IMR-90 (cell line): ENCODE data around the gene PYDC2. TPM values are rescaled to one million over a fixed set of nuclear protein-coding genes. Genes with fewer than 3 reads are reported as not detected.

Experiments used
- ATAC-seq: fragments of 200-7000 bp; cut with Tn5 transposase; 2 replicates; pipeline ENCODE4 v1.9.1; 2020; ENCODE audit warnings: low read depth, mild to moderate bottlenecking, moderate library complexity
- BruUV-seq: library from RNA; stranded (reverse); fragments of 400-500 nt; replicated peaks from 2 replicates; lab custom pipeline; 2021; lab: Mats Ljungman, UMichigan
- CTCF ChIA-PET: fragments of 300-600 bp; formaldehyde crosslinking; extraction: SDS; loops from one replicate; lab custom pipeline; 2021; ENCODE audit warnings: antibody characterized with exemption; lab: Yijun Ruan, JAX
- POLR2A ChIA-PET: fragments of 300-600 bp; sonication (Branson Sonifier 250); formaldehyde crosslinking; loops from one replicate; lab custom pipeline; 2022; ENCODE audit warnings: antibody characterized with exemption; ENCODE audit not compliant: unreplicated experiment; lab: Charles Lee
- DNase-seq: peaks from one replicate; pipeline ENCODE4 v3.0.0; 2013
- H2AFZ ChIP-seq: replicated peaks from 2 replicates; pipeline ENCODE3; 2013; ENCODE audit warnings: low read length, mild to moderate bottlenecking; ENCODE audit not compliant: poor library complexity
- H2AK5ac ChIP-seq: 2 replicates; pipeline ENCODE4 v1.6.1; 2013; ENCODE audit warnings: low read depth, low read length, inconsistent platforms
- H2AK9ac ChIP-seq: replicated peaks from 2 replicates; pipeline ENCODE3; 2013; ENCODE audit warnings: mild to moderate bottlenecking, low read depth, low read length, moderate library complexity; ENCODE audit not compliant: poor library complexity
- H2BK120ac ChIP-seq: 2 replicates; pipeline ENCODE4 v1.6.1; 2013; ENCODE audit warnings: low read depth, low read length, inconsistent platforms
- H2BK15ac ChIP-seq: 3 replicates; pipeline ENCODE4 v1.6.1; 2013; ENCODE audit warnings: low read depth, low read length, inconsistent platforms
- H2BK20ac ChIP-seq: 2 replicates; pipeline ENCODE4 v1.6.1; 2013; ENCODE audit warnings: low read depth, mild to moderate bottlenecking, inconsistent platforms, low read length, moderate library complexity
- H2BK5ac ChIP-seq: 2 replicates; pipeline ENCODE4 v1.6.1; 2013; ENCODE audit warnings: mild to moderate bottlenecking, low read depth, low read length, inconsistent platforms; ENCODE audit not compliant: poor library complexity, severe bottlenecking
- H3K14ac ChIP-seq: replicated peaks from 2 replicates; pipeline ENCODE4 v1.6.1; 2013; ENCODE audit warnings: low read depth, low read length, inconsistent platforms
- H3K18ac ChIP-seq: 2 replicates; pipeline ENCODE4 v1.6.1; 2013; ENCODE audit warnings: low read depth, low read length, control low read depth
- H3K23ac ChIP-seq: 2 replicates; pipeline ENCODE4 v1.6.1; 2013; ENCODE audit warnings: low read depth, low read length, inconsistent platforms
- H3K27ac ChIP-seq: 2 replicates; pipeline ENCODE4 v1.5.1; 2013; ENCODE audit warnings: mild to moderate bottlenecking, control low read depth, low read length; ENCODE audit not compliant: insufficient read depth
- H3K27me3 ChIP-seq: 2 replicates; pipeline ENCODE4 v1.6.1; 2013; ENCODE audit warnings: low read length; ENCODE audit not compliant: control insufficient read depth, insufficient read depth
- H3K36me3 ChIP-seq: 2 replicates; pipeline ENCODE4 v1.6.1; 2013; ENCODE audit warnings: low read length, mixed read lengths; ENCODE audit not compliant: control insufficient read depth, insufficient read depth
- H3K4ac ChIP-seq: 2 replicates; pipeline ENCODE4 v1.6.1; 2013; ENCODE audit warnings: low read depth, low read length, inconsistent platforms
- H3K4me1 ChIP-seq: 2 replicates; pipeline ENCODE4 v1.6.1; 2013; ENCODE audit warnings: low read length, mixed read lengths; ENCODE audit not compliant: control insufficient read depth, insufficient read depth
- H3K4me2 ChIP-seq: 2 replicates; pipeline ENCODE4 v1.6.1; 2013; ENCODE audit warnings: low read depth, mild to moderate bottlenecking, control low read depth, low read length, moderate library complexity
- H3K4me3 ChIP-seq: 2 replicates; pipeline ENCODE4 v1.5.1; 2013; ENCODE audit warnings: low read depth, mild to moderate bottlenecking, control low read depth, low read length, moderate library complexity; ENCODE audit not compliant: insufficient read depth
- H3K56ac ChIP-seq: 2 replicates; pipeline ENCODE4 v1.6.1; 2013; ENCODE audit warnings: low read length, inconsistent platforms; ENCODE audit not compliant: insufficient read depth; ENCODE audit errors: extremely low read depth
- H3K79me1 ChIP-seq, 2 experiments: 2 replicates each; pipeline ENCODE4 v1.6.1; 2013; ENCODE audit warnings: low read length in 2 of 2, inconsistent platforms in 1 of 2, low read depth in 1 of 2
- H3K9ac ChIP-seq: 2 replicates; pipeline ENCODE4 v1.6.1; 2013; ENCODE audit warnings: low read depth, low read length, control low read depth
- H3K9me1 ChIP-seq: 2 replicates; pipeline ENCODE4 v1.6.1; 2013; ENCODE audit warnings: low read length, inconsistent platforms; ENCODE audit not compliant: insufficient read depth
- H3K9me3 ChIP-seq: 2 replicates; pipeline ENCODE4 v1.6.1; 2013; ENCODE audit warnings: low read length; ENCODE audit not compliant: control insufficient read depth, insufficient read depth
- H4K20me1 ChIP-seq: 2 replicates; pipeline ENCODE4 v1.6.1; 2013; ENCODE audit warnings: low read length, inconsistent platforms; ENCODE audit not compliant: insufficient read depth
- H4K5ac ChIP-seq: 2 replicates; pipeline ENCODE4 v1.6.1; 2013; ENCODE audit warnings: mild to moderate bottlenecking, low read depth, low read length, control low read depth
- H4K8ac ChIP-seq, 2 experiments: 2 replicates each; pipeline ENCODE4 v1.6.1; 2013; ENCODE audit warnings: low read depth in 2 of 2, low read length in 2 of 2, control low read depth in 1 of 2, inconsistent platforms in 1 of 2
- H4K91ac ChIP-seq: 2 replicates; pipeline ENCODE4 v1.6.1; 2013; ENCODE audit warnings: low read depth, low read length, inconsistent platforms; ENCODE audit not compliant: insufficient read depth
- BHLHE40 ChIP-seq: fragments of 150-350 bp; IDR thresholded peaks from 2 replicates; pipeline ENCODE4 v1.6.1; 2016; ENCODE audit warnings: mild to moderate bottlenecking, low read depth, low read length
- CEBPB ChIP-seq: IDR thresholded peaks from 2 replicates; pipeline ENCODE4 v1.6.1; 2012; ENCODE audit warnings: low read depth, low read length, improper control_type of control experiment
- CHD1 ChIP-seq: IDR thresholded peaks from 2 replicates; pipeline ENCODE4 v1.6.1; 2012; ENCODE audit warnings: low read depth, low read length, improper control_type of control experiment
- FOS ChIP-seq: fragments of 150-350 bp; IDR thresholded peaks from 2 replicates; pipeline ENCODE4 v1.6.1; 2016; ENCODE audit warnings: low read depth, low read length
- MAFK ChIP-seq: IDR thresholded peaks from 2 replicates; pipeline ENCODE4 v1.6.1; 2012; ENCODE audit warnings: low read depth, low read length, improper control_type of control experiment
- MAZ ChIP-seq: IDR thresholded peaks from 2 replicates; pipeline ENCODE4 v1.6.1; 2012; ENCODE audit warnings: low read depth, mild to moderate bottlenecking, low read length, improper control_type of control experiment, moderate library complexity, borderline replicate concordance
- MXI1 ChIP-seq: IDR thresholded peaks from 2 replicates; pipeline ENCODE4 v1.6.1; 2012; ENCODE audit warnings: low read depth, mild to moderate bottlenecking, low read length, moderate library complexity, borderline replicate concordance
- NFE2L2 ChIP-seq: fragments of 150-350 bp; IDR thresholded peaks from 2 replicates; pipeline ENCODE4 v1.6.1; 2016; ENCODE audit warnings: low read depth, mild to moderate bottlenecking, low read length
- POLR2A ChIP-seq: IDR thresholded peaks from 2 replicates; pipeline ENCODE4 v1.6.1; 2012; ENCODE audit warnings: mild to moderate bottlenecking, low read depth, low read length
- RAD21 ChIP-seq: IDR thresholded peaks from 2 replicates; pipeline ENCODE4 v1.6.1; 2012; ENCODE audit warnings: low read length, improper control_type of control experiment
- RCOR1 ChIP-seq: IDR thresholded peaks from 2 replicates; pipeline ENCODE4 v1.6.1; 2012; ENCODE audit warnings: mild to moderate bottlenecking, low read length, improper control_type of control experiment; ENCODE audit not compliant: insufficient replicate concordance
- RFX5 ChIP-seq: IDR thresholded peaks from 2 replicates; pipeline ENCODE4 v1.8.0; 2012; ENCODE audit warnings: low read depth, mild to moderate bottlenecking, low read length, moderate library complexity
- SMC3 ChIP-seq: fragments of 150-350 bp; IDR thresholded peaks from 2 replicates; pipeline ENCODE4 v1.6.1; 2016; ENCODE audit warnings: low read depth, mild to moderate bottlenecking, antibody characterized with exemption, low read length, moderate library complexity
- WGBS, 2 experiments: methylation state at CpG; one replicate each; pipeline versions ENCODE4 v1.1.5 to v1.1.7; 2013; ENCODE audit warnings: missing lambda C conversion rate in 2 of 2; ENCODE audit not compliant: insufficient read length in 1 of 2; ENCODE audit errors: extremely low coverage in 2 of 2; 5-methylcytosine and 5-hydroxymethylcytosine counted together
- dilution Hi-C: fragments of 300-500 bp; cut with HindIII; formaldehyde crosslinking; loops from one replicate; pipeline ENCODE4 v1.14.3; 2018; ENCODE audit warnings: low sequenced_read_pairs; ENCODE audit not compliant: unreplicated experiment
- in situ Hi-C: fragments of 300-500 bp; cut with MboI; formaldehyde crosslinking; loops from 3 replicates; pipeline ENCODE4 v1.14.3; 2019; ENCODE audit warnings: low sequenced_read_pairs, inconsistent platforms, mixed read lengths
- intact Hi-C: fragments of 100-400 bp; cut with micrococcal nuclease; formaldehyde crosslinking; loops from 2 replicates; pipeline ENCODE4 v1.10.0; 2022
- polyA plus RNA-seq, 3 experiments: library from polyadenylated mRNA; depleted of rRNA; stranded (reverse); fragments of >200 nt; gene quantifications; 2 replicates each; pipeline ENCODE4 v1.2.3, GENCODE V29; 2012; ENCODE audit warnings: low replicate concordance in 1 of 3
- total RNA-seq: library from RNA; depleted of rRNA; stranded (reverse); fragments of >200 nt; gene quantifications from 2 replicates; pipeline ENCODE4 v1.2.3, GENCODE V29; 2012
- TF ChIP-seq, protein P1 (sequence below): fragments of 150-350 bp; IDR thresholded peaks from 2 replicates; pipeline ENCODE4 v1.6.1; 2017; ENCODE audit warnings: mild to moderate bottlenecking, antibody characterized with exemption, low read length, low read depth
- TF ChIP-seq, protein P2 (sequence below): conservative IDR thresholded peaks from 2 replicates; pipeline ENCODE4 v1.5.1; 2012; ENCODE audit warnings: mild to moderate bottlenecking, low read depth, low read length, improper control_type of control experiment
- TF ChIP-seq, protein P3 (sequence below): fragments of 150-350 bp; IDR thresholded peaks from 2 replicates; pipeline ENCODE4 v1.6.1; 2016; ENCODE audit warnings: low read depth, mild to moderate bottlenecking, low read length, moderate library complexity, borderline replicate concordance

PYDC2 gene
- total and polyA plus RNA-seq, 2 of the 4 experiments (the other 2 are of a cell fraction): not detected

DNA sequence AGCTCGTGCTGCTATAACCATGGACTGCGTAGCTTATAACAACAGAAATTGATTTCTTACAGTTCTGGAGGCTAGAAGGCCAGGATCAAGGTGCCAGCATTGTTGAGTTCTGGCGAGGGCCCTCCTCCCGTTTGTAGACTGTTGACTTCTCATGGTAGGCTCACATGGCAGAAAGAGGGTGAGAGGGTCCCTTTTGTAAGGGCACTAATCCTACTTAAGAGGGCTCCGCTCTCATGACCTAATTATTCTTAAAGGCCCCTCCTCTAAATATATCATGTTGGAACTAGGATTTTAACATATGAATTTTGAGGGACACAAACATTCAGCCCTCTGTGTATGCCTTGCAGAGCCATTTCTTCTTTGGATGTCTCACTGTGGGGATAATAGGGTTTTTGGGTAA lies 28.8 kb upstream of the PYDC2 start:
- Histone ChIP-seq H3K4ac (no peak overlapping the region), H2AK5ac (no peak overlapping the region), H3K18ac (no peak overlapping the region), H2AFZ (no peak overlapping the region), H3K4me3 (no peak overlapping the region), H4K8ac (no peak overlapping the region), H3K4me1 (no peaks in the 10 kb centered on the region), H3K36me3 (no peaks in the 10 kb centered on the region), H2BK120ac (no peak overlapping the region), H3K23ac (no peak overlapping the region), H3K9me3 (no peaks in the 10 kb centered on the region), H3K9me1 (no peaks in the 10 kb centered on the region), H4K5ac (no peak overlapping the region), H3K56ac (no peak overlapping the region), H2BK20ac (no peak overlapping the region), H4K91ac (no peak overlapping the region), H2BK15ac (no peak overlapping the region), H3K27ac (no peak overlapping the region), H3K79me1 (no peaks in the 10 kb centered on the region), H3K4me2 (no peak overlapping the region), H3K27me3 (no peaks in the 10 kb centered on the region), H2AK9ac (no peak overlapping the region), H3K14ac (no peak overlapping the region), H3K9ac (no peak overlapping the region), H2BK5ac (no peak overlapping the region), H4K20me1 (no peaks in the 10 kb centered on the region)
- no TSS peak for BruUV-seq
- dilution Hi-C loops (no loop called here), intact Hi-C loops (no loop called here), in situ Hi-C loops (no loop called here)
- ATAC-seq: no peak
- CTCF ChIA-PET: no interaction called here
- no CpG with 5 or more reads among the region's 5 CpGs for WGBS, 2 experiments
- no peak for DNase-seq
- no peak for TF ChIP-seq RFX5
- TF ChIP-seq SMC3: no peak
- no peak for TF ChIP-seq RAD21
- TF ChIP-seq CEBPB: no peak
- TF ChIP-seq FOS: no peak
- TF ChIP-seq, protein P1, sequence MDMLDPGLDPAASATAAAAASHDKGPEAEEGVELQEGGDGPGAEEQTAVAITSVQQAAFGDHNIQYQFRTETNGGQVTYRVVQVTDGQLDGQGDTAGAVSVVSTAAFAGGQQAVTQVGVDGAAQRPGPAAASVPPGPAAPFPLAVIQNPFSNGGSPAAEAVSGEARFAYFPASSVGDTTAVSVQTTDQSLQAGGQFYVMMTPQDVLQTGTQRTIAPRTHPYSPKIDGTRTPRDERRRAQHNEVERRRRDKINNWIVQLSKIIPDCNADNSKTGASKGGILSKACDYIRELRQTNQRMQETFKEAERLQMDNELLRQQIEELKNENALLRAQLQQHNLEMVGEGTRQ: no peak
- TF ChIP-seq, protein P2, sequence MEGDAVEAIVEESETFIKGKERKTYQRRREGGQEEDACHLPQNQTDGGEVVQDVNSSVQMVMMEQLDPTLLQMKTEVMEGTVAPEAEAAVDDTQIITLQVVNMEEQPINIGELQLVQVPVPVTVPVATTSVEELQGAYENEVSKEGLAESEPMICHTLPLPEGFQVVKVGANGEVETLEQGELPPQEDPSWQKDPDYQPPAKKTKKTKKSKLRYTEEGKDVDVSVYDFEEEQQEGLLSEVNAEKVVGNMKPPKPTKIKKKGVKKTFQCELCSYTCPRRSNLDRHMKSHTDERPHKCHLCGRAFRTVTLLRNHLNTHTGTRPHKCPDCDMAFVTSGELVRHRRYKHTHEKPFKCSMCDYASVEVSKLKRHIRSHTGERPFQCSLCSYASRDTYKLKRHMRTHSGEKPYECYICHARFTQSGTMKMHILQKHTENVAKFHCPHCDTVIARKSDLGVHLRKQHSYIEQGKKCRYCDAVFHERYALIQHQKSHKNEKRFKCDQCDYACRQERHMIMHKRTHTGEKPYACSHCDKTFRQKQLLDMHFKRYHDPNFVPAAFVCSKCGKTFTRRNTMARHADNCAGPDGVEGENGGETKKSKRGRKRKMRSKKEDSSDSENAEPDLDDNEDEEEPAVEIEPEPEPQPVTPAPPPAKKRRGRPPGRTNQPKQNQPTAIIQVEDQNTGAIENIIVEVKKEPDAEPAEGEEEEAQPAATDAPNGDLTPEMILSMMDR: no peak
- no peak for TF ChIP-seq MAZ
- TF ChIP-seq MAFK: no peak
- no peak for TF ChIP-seq MXI1
- no peak for TF ChIP-seq RCOR1
- no peak for TF ChIP-seq POLR2A
- TF ChIP-seq, protein P3, sequence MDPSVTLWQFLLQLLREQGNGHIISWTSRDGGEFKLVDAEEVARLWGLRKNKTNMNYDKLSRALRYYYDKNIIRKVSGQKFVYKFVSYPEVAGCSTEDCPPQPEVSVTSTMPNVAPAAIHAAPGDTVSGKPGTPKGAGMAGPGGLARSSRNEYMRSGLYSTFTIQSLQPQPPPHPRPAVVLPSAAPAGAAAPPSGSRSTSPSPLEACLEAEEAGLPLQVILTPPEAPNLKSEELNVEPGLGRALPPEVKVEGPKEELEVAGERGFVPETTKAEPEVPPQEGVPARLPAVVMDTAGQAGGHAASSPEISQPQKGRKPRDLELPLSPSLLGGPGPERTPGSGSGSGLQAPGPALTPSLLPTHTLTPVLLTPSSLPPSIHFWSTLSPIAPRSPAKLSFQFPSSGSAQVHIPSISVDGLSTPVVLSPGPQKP: no peak
- TF ChIP-seq NFE2L2: no peak
- no peak for TF ChIP-seq CHD1
- no peak for TF ChIP-seq BHLHE40
- POLR2A ChIA-PET: no interaction called here
